Activated CD4-positive, alpha-beta T cell treated with anti-CD3 and anti-CD28 coated beads for 36 hours (primary cell): ENCODE measurements around the gene RASA3. TPM values are rescaled to one million over a fixed set of nuclear protein-coding genes. Genes with fewer than 3 reads are reported as not detected.
A peak's percentile ranks its signal among the peaks of the same experiment; 100 is the strongest.
"Not testable (repeated sequence)": the region's sequence is repeated elsewhere in the genome, so short reads cannot be mapped to it uniquely, and the experiment has no call there.

ENCODE experiments used
- ATAC-seq: fragments of 200-7000 bp; cut with Tn5 transposase; one replicate; pipeline ENCODE4 v1.10.0; 2021; ENCODE audit warnings: mild to moderate bottlenecking, moderate library complexity
- CTCF ChIA-PET: fragments of 350-600 bp; sonication (Branson Sonifier 250); formaldehyde crosslinking; loops from one replicate; lab custom pipeline; 2021; ENCODE audit warnings: antibody characterized with exemption; lab: Charles Lee
- POLR2A ChIA-PET: fragments of 350-600 bp; sonication (Branson Sonifier 250); formaldehyde crosslinking; loops from one replicate; lab custom pipeline; 2021; ENCODE audit warnings: antibody characterized with exemption, inconsistent platforms; lab: Charles Lee
- DNase-seq: peaks from one replicate; pipeline ENCODE4 v3.0.0-alpha.2; 2020
- H3K27ac Mint-ChIP-seq: one replicate; pipeline ENCODE4 v1.8.0; 2021; ENCODE audit warnings: mixed read lengths
- H3K27me3 Mint-ChIP-seq: one replicate; pipeline ENCODE4 v1.8.0; 2021; ENCODE audit warnings: mixed read lengths
- H3K36me3 Mint-ChIP-seq: one replicate; pipeline ENCODE4 v1.8.0; 2021; ENCODE audit warnings: low read depth, mixed read lengths
- H3K4me1 Mint-ChIP-seq: one replicate; pipeline ENCODE4 v1.8.0; 2021; ENCODE audit warnings: mixed read lengths
- H3K4me3 Mint-ChIP-seq: one replicate; pipeline ENCODE4 v1.8.0; 2021; ENCODE audit warnings: mild to moderate bottlenecking, moderate library complexity, mixed read lengths
- H3K9me3 Mint-ChIP-seq: one replicate; pipeline ENCODE4 v1.8.0; 2021; ENCODE audit warnings: low read depth, mixed read lengths
- intact Hi-C, 2 experiments: fragments of 100-400 bp; cut with DNase I in 1 of 2; cut with micrococcal nuclease in 1 of 2; formaldehyde crosslinking; loops; one replicate each; pipeline versions ENCODE4 v1.14.2 to v1.15.1; 2022 to 2024; cut with DNase I, micrococcal nuclease
- total RNA-seq, 2 experiments: library from RNA; stranded (reverse); gene quantifications; one replicate each; pipeline ENCODE4 v1.2.3, GENCODE V29; 2021

Gene RASA3
- total RNA-seq, 2 experiments from 2014 or later: 33.0 to 34.7 TPM

DNA sequence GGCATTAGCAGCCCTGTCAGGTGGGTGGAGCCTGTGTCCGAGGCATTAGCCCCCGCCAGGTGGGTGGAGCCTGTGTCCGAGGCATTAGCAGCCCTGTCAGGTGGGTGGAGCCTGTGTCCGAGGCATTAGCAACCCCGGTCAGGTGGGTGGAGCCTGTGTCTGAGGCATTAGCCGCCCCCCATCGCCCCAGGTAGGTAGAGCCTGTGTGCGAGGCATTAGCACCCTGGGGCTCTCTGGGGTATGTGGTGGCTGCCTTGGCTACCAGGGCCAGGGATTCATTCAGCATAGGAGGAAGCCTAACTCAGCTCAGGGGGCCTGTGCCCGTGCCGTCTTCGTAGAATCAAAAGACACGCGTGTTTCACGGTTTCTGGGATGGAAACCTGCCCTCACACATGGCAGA, 112.3 kb downstream of the RASA3 start:
- H3K4me3 Mint-ChIP-seq, POLR2A ChIA-PET, H3K27ac Mint-ChIP-seq, ATAC-seq, intact Hi-C loops, H3K4me1 Mint-ChIP-seq, DNase-seq, H3K27me3 Mint-ChIP-seq, H3K9me3 Mint-ChIP-seq, CTCF ChIA-PET: not testable (repeated sequence)
- H3K36me3 Mint-ChIP-seq: peaks cover 32% of the 10 kb centered on the region

DNA sequence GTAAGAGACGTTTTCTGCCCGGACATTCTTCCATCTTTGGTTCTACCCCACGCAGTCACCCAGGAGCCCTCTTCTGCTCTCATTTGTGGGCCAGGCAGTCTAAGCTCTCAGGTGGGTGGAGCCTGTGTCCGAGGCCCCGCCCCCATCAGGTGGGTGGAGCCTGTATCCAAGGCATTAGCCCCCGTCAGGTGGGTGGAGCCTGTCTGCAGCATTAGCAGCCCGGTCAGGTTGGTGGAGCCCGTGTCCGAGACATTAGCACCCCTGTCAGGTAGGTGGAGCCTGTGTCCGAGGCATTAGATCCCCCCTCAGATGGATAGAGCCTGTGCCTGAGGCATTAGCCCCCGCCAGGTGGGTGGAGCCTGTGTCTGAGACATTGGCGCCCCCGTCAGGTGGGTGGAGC, 113.1 kb downstream of the RASA3 start:
- Mint-ChIP-seq H3K27me3 (no peaks in the 10 kb centered on the region), H3K36me3 (peaks cover 32% of the 10 kb centered on the region), H3K4me1 (peaks cover 4% of the 10 kb centered on the region), H3K9me3 (no peaks in the 10 kb centered on the region), H3K4me3 (no peak overlapping the region), H3K27ac (no peak overlapping the region)
- POLR2A ChIA-PET: interaction anchor here (0.7 kb wide), 1 partner anchor 12 kb away, joined by 4 read pairs; no protein-coding TSS in a partner anchor
- intact Hi-C loops: no loop called here
- ATAC-seq: peak; percentile 63
- DNase-seq: peak; percentile 68
- CTCF ChIA-PET: interaction anchor here (0.5 kb wide), 1 partner anchor 1526 kb away, joined by 4 read pairs; no protein-coding TSS in a partner anchor

DNA sequence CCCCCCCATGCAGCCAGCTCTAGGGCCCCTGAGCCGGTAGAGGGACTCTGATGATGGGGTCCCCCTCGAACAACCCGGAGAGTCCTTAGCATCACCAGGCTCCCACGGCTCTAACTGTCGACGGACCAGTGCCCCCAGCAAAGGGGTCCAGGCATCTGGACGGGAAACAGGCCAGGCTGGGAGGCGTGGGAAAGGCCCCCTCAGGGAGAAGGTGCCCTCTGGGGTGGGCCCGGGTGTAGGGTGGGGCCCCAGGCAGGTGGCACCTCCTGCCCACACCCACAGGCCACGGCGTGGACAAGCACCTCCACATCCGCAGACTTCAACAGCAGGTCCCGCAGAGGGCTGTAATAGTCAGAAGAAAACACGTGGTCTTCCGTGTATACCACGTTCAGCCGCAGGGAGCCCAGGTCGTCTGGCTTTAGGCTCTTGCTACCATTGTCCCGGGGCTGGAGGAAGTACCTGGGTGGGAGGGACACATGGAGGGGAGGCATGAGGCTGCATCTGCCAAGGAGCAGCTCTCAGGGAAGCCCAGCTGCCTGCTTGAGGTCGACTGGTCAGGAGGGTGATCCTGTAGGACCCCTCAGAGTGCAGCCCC, 113.9 kb downstream of the RASA3 start:
- intact Hi-C loops: no loop called here
- Mint-ChIP-seq H3K4me1 (peaks cover 4% of the 10 kb centered on the region), H3K9me3 (no peaks in the 10 kb centered on the region), H3K36me3 (peaks cover 30% of the 10 kb centered on the region), H3K4me3 (no peak overlapping the region), H3K27ac (no peak overlapping the region), H3K27me3 (no peaks in the 10 kb centered on the region)
- DNase-seq (no peak), ATAC-seq (no peak)
- ChIA-PET CTCF (interaction anchor here (0.5 kb wide), 1 partner anchor 1525 kb away, joined by 4 read pairs; no protein-coding TSS in a partner anchor), POLR2A (no interaction called here)

DNA sequence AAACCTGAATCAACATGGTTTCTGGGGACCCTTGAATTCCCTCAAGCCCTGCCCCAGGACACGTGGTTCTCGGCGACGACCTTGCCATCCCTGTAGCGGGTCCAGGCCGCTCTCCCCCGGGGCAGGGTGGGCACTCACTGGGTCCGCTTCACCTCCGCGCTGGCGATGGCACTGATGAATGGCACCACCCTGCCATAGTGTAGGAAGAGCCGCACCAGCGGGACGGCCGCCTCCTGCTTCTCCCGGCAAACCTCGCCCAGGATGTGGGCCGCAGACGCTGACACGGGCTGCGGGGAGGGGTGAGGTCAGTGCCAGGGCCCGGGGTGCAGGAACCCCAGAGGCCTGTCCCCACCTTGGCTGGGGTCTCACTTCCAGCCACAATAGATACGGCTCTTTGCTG, 114.5 kb downstream of the RASA3 start:
- Mint-ChIP-seq H3K36me3 (peaks cover 30% of the 10 kb centered on the region), H3K9me3 (no peaks in the 10 kb centered on the region), H3K27me3 (no peaks in the 10 kb centered on the region), H3K4me3 (no peak overlapping the region), H3K27ac (no peak overlapping the region), H3K4me1 (peaks cover 4% of the 10 kb centered on the region)
- ATAC-seq (no peak), DNase-seq (no peak)
- POLR2A ChIA-PET: no interaction called here
- CTCF ChIA-PET: no interaction called here
- intact Hi-C loops: no loop called here

DNA sequence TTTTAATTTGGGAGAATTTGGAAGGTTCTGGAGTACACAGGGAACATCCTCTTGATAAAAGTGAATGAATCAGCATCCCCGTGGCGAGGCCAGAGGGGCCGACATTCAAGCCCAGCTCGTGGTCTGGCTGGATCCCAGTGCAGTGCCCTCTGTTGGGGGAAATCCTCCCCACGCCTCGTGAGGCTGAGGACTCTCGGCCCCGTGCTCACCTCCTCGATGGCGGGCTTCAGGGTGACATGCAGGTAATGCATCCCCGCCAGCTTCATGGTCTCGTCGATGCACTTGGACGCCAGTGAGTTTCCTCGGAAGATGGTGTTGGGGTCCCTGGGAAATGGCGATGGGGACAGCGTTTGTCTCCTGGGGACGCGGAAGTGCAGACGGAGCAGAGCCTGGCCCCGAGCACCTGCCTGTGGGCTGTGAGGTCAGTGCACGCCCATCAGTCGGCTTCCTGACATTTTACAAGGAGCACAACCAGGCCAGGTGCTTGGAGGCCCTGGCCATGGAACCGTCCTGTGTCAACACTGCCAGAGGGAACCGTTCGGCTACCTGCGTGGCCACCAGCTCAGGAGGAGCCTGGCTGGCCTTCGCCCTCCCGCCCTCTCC, 115.3 kb downstream of the RASA3 start:
- H3K27me3 Mint-ChIP-seq: no peaks in the 10 kb centered on the region
- peaks cover 27% of the 10 kb centered on the region for H3K36me3 Mint-ChIP-seq
- CTCF ChIA-PET: interaction anchor here (0.7 kb wide), 1 partner anchor 85 kb away, joined by 4 read pairs; no protein-coding TSS in a partner anchor
- ATAC-seq (no peak), DNase-seq (no peak)
- H3K4me3 Mint-ChIP-seq: no peak overlapping the region
- intact Hi-C loops: no loop called here
- POLR2A ChIA-PET: no interaction called here
- H3K27ac Mint-ChIP-seq: peak overlapping the region; percentile 22
- no peaks in the 10 kb centered on the region for H3K9me3 Mint-ChIP-seq
- peaks cover 4% of the 10 kb centered on the region for H3K4me1 Mint-ChIP-seq

DNA sequence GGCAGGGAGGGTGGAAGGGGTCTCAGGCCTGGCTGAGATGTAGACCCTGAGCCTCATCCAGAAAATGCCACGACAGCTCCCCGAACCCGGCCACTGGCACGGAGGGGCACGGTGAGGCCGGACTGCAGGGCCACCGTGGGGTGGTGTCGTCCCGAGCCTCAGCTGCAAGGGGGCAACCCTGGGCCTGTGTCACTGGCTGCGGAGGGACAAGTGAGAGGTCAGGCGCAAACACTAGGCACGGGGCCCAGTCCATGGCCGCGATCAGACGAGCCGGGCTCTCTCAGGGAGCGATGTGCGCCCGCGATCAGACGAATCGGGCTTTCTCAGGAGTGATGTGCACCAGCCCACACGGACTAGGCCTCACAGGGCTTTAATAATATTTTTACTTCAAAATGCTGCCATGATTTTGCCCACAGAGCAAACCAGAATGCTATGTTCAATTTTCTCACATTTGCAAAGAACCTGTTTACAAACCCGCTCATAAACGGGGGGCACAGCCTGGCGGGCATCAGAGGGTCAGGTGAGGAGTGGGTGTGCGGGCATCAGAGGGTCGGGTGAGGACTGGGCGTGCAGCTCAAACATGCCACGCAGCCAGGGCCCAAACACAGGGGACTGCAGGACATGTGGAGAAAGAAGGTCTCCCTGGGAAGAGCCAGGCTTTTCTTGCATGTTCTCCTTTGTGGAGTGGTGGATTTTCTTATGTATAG, 115.9 kb downstream of the RASA3 start:
- no peak for DNase-seq
- no peaks in the 10 kb centered on the region for H3K9me3 Mint-ChIP-seq
- POLR2A ChIA-PET: no interaction called here
- peak overlapping the region; percentile 73 for H3K27ac Mint-ChIP-seq
- H3K4me1 Mint-ChIP-seq: peaks cover 4% of the 10 kb centered on the region
- intact Hi-C loops: no loop called here
- CTCF ChIA-PET: interaction anchor here (0.7 kb wide), 2 partner anchors 85 to 927 kb away, joined by 3 to 4 read pairs; no protein-coding TSS in a partner anchor
- no peak overlapping the region for H3K4me3 Mint-ChIP-seq
- H3K27me3 Mint-ChIP-seq: no peaks in the 10 kb centered on the region
- ATAC-seq: no peak
- peaks cover 27% of the 10 kb centered on the region for H3K36me3 Mint-ChIP-seq

DNA sequence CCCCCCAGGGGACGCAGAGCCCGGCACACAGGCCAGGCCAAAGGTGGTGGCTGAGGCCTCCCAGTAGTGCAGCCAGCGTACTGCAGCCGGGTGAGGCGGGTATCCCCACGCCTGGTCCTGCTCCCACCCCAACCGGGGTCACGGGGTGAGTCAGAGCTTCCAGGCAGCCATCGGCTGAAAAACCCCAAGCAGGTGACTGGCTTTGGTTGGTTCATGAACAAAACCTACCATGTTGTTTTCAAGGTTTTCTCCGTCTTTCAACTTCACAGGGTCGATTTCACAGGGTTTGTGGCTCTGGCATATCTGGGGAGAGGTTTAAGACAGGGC, 116.5 kb downstream of the RASA3 start:
- H3K9me3 Mint-ChIP-seq: no peaks in the 10 kb centered on the region
- no peak overlapping the region for H3K4me3 Mint-ChIP-seq
- intact Hi-C loops: no loop called here
- H3K36me3 Mint-ChIP-seq: peaks cover 29% of the 10 kb centered on the region
- no peaks in the 10 kb centered on the region for H3K27me3 Mint-ChIP-seq
- ChIA-PET CTCF (interaction anchor here (0.7 kb wide), 1 partner anchor 926 kb away, joined by 3 read pairs; no protein-coding TSS in a partner anchor), POLR2A (no interaction called here)
- DNase-seq (peak; percentile 56), ATAC-seq (peak; percentile 48)
- peaks cover 6% of the 10 kb centered on the region for H3K4me1 Mint-ChIP-seq
- H3K27ac Mint-ChIP-seq: peak overlapping the region; percentile 73

DNA sequence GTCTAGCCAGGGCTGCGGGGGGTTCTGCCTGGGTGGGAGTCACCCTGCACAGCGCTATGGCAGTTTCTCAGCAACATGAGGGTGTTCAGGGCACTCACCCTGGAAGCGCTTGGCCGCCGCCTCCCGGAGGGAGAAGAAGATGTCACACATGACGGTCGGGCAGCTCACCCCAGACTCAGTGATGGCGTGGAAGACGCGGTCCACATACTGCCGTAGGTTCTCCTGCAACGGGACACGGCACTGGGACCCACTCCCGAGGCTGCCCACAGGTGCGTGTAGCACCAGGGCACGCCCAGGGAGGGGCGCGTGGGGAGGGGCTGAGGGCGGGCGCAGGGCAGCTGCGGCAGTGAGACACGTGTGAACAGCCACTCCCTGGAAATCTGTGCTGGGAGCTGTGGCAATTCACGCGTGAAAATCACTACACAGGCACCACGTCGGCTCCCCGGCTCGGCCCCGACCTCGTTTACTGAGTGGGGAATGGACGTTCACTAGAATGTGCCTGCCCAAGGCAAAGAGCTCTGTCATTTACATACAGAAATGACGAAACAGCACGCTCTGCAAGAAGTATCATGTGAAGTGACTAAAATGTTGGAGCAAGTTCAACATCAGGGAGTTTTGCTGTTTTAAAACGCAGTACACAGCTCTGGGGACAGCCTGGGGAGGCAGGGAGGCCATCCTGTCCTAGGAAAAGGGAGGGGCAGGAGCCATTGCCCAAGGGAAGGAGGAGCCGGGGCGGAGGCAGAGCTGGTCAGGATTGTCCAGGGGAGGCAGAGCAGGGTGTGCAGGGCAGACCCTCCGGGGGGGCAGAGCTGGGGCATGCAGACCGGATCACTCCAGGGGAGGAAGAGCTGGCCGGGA, 117.1 kb downstream of the RASA3 start:
- no peaks in the 10 kb centered on the region for H3K9me3 Mint-ChIP-seq
- H3K36me3 Mint-ChIP-seq: peaks cover 28% of the 10 kb centered on the region
- ChIA-PET POLR2A (no interaction called here), CTCF (interaction anchor here (0.6 to 0.7 kb wide), 2 partner anchors 96 to 926 kb away, joined by 3 read pairs; no protein-coding TSS in a partner anchor)
- no peak for ATAC-seq
- H3K27ac Mint-ChIP-seq: peak overlapping the region; percentile 81
- H3K4me1 Mint-ChIP-seq: peaks cover 8% of the 10 kb centered on the region
- no peaks in the 10 kb centered on the region for H3K27me3 Mint-ChIP-seq
- no peak overlapping the region for H3K4me3 Mint-ChIP-seq
- intact Hi-C loops: no loop called here
- no peak for DNase-seq

DNA sequence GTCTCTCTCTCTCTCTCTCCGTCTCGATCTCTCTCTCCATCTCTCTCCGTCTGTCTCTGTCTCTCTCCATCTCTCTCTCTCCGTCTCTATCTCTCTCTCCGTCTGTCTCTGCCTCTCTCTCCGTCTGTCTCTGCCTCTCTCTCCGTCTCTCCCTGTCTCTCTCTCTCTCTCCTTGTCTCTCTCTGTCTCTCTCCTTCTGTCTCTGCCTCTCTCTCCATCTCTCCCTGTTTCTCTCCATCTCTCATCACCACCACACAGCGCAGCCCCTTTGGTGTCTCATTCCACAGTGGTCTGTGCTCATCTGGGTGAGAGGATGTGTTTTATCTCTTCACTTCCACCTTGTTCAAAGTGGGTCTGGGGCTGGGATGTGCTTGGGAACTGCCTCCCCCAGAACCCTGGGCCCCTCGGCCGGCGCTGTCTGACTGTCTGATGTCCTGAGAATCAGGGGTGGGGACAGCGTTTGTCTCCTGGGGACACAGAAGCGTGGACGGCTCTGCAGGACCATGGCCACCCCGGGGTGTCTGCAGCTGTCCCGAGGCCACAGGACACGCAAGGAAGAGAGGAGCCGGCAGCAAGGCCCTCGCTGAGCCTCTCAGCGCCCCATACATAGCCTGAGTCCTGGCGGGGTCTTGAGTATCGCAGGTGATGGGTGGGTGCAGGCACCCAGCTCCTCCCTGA, 118.3 kb downstream of the RASA3 start:
- POLR2A ChIA-PET: no interaction called here
- H3K9me3 Mint-ChIP-seq: no peaks in the 10 kb centered on the region

DNA sequence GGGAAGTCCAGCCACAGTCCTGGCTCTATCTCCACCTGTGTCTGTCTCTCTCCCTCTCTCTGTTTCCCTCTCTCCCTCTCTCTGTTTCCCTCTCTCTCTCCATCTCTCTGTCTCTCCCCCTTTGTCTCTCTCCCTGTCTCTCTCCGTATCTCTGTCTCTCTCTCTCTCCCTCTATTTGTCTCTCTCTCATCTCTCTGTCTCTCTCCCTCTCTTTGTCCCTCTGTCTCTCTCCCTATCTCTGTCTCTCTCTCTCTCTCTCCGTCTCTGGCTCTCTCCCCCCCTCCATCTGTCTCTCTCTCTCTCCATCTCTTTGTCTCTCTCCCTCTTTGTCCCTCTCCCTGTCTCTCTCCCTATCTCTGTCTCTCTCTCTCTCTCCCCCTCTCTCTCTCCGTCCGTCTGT, 119.1 kb downstream of the RASA3 start:
- Mint-ChIP-seq H3K27ac (no peak overlapping the region), H3K4me1 (peaks cover 8% of the 10 kb centered on the region), H3K4me3 (no peak overlapping the region), H3K27me3 (no peaks in the 10 kb centered on the region), H3K36me3 (peaks cover 31% of the 10 kb centered on the region), H3K9me3 (no peaks in the 10 kb centered on the region)
- intact Hi-C loops: no loop called here
- ATAC-seq: no peak
- CTCF ChIA-PET: no interaction called here
- no peak for DNase-seq
- POLR2A ChIA-PET: no interaction called here

More for the DNA sequence above, 118.3 kb downstream of the RASA3 start:
- H3K4me1 Mint-ChIP-seq: peaks cover 8% of the 10 kb centered on the region
- no peak overlapping the region for H3K27ac Mint-ChIP-seq
- no peaks in the 10 kb centered on the region for H3K27me3 Mint-ChIP-seq
- peaks cover 29% of the 10 kb centered on the region for H3K36me3 Mint-ChIP-seq
- ATAC-seq (no peak), DNase-seq (no peak)
- no peak overlapping the region for H3K4me3 Mint-ChIP-seq
- CTCF ChIA-PET: no interaction called here
- intact Hi-C loops: no loop called here

DNA sequence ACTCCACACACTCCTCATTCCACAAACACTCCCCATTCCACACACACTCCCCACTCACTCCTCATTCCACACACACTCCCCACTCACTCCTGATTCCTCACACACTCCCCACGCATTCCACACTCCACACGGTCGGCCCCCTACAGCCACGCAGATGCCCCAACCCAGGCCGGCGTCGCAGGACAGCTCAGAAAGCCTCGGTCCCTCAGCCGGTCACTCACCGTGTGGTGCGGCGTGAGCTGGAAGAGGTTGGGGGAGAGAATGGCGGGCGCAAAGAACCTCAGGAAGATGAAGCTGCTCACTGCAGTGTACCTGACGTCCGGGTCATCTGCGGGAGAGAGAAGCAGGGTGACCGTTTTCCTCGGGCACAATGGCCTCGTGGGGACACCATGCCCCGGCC, 119.5 kb downstream of the RASA3 start:
- no peaks in the 10 kb centered on the region for H3K27me3 Mint-ChIP-seq
- POLR2A ChIA-PET: no interaction called here
- intact Hi-C loops: no loop called here

More for the DNA sequence above, 119.5 kb downstream of the RASA3 start:
- H3K4me1 Mint-ChIP-seq: peaks cover 8% of the 10 kb centered on the region
- H3K9me3 Mint-ChIP-seq: no peaks in the 10 kb centered on the region
- no peak overlapping the region for H3K27ac Mint-ChIP-seq
- ATAC-seq (no peak), DNase-seq (no peak)
- CTCF ChIA-PET: no interaction called here
- H3K4me3 Mint-ChIP-seq: no peak overlapping the region
- H3K36me3 Mint-ChIP-seq: peaks cover 31% of the 10 kb centered on the region
